Ovary (tissue), 9 donors: ENCODE results near the gene EWSR1. TPM values are rescaled to one million over a fixed set of nuclear protein-coding genes. Genes with fewer than 3 reads are reported as not detected.

ENCODE experiments used
- DNase-seq, 5 donors: peaks; one replicate each; pipeline ENCODE4 v3.0.0-alpha.2; 2019 to 2020
- H3K27ac ChIP-seq, 2 donors: fragments of 200-600 bp; one replicate each; pipeline versions ENCODE4 v1.5.1 to v1.8.0; 2019 to 2022
- H3K27me3 ChIP-seq: fragments of 200-600 bp; one replicate; pipeline ENCODE4 v1.8.0; 2022
- H3K36me3 ChIP-seq: fragments of 200-600 bp; sonication (generic); one replicate; pipeline ENCODE4 v1.5.1; 2019
- H3K4me1 ChIP-seq: one replicate; pipeline ENCODE4 v1.8.1; 2013; ENCODE audit warnings: mild to moderate bottlenecking, moderate library complexity; ENCODE audit not compliant: insufficient read depth
- H3K4me3 ChIP-seq: fragments of 200-600 bp; sonication (generic); one replicate; pipeline ENCODE4 v1.5.1; 2017
- H3K9me3 ChIP-seq, 2 donors: fragments of 200-600 bp in 1 of 2; sonication (generic) in 1 of 2; one replicate each; pipeline versions ENCODE4 v1.5.1 to v1.8.1; 2013 to 2019; ENCODE audit warnings: mild to moderate bottlenecking in 1 of 2, moderate library complexity in 1 of 2
- CTCF ChIP-seq, 3 donors: fragments of 450-650 bp in 2 of 3; fragments of 200-600 bp in 1 of 3; IDR thresholded peaks; one replicate each; pipeline versions ENCODE4 v1.5.1 to v1.8.0; 2016 to 2022; ENCODE audit warnings: antibody characterized with exemption in 3 of 3, mild to moderate bottlenecking in 1 of 3
- EP300 ChIP-seq: sonication (generic); formaldehyde crosslinking; IDR thresholded peaks from one replicate; pipeline ENCODE4 v1.6.1; 2017; ENCODE audit warnings: antibody characterized with exemption
- POLR2A ChIP-seq: fragments of 450-650 bp; IDR thresholded peaks from one replicate; pipeline ENCODE4 v1.6.1; 2017; ENCODE audit warnings: antibody characterized with exemption, mild to moderate bottlenecking, moderate library complexity
- WGBS, 3 donors: extraction: QIAGEN DNeasy Blood & Tissue Kit in 1 of 3; methylation state at CpG; one replicate each; pipeline versions ENCODE4 v1.1.5 to v1.1.7; 2013 to 2017; 5-methylcytosine and 5-hydroxymethylcytosine counted together
- intact Hi-C, 4 donors: fragments of 100-400 bp; cut with DNase I; formaldehyde crosslinking; loops; one replicate each; pipeline versions ENCODE4 v1.11.0 to v1.15.1; 2022 to 2023
- polyA plus RNA-seq, 2 donors: library from polyadenylated mRNA; stranded (reverse); fragments of 200-250 nt in 1 of 2; fragments of 350-450 nt in 1 of 2; fragmentation: Illumina TruSeq in 1 of 2; extraction: RNeasy Lipid Tissue Mini Kit (QIAGEN cat#74804) in 1 of 2; gene quantifications; one replicate each; pipeline ENCODE4 v1.2.3, GENCODE V29; 2013 to 2014
- total RNA-seq, 7 donors: library from RNA; depleted of rRNA in 2 of 7; stranded (reverse); fragments of >200 nt in 2 of 7; fragmentation: NEBNext Ultra II Directional in 3 of 7; extraction: Animal tissue kit (Norgen Biotek cat#: 25700) in 3 of 7; gene quantifications; one replicate each; pipeline versions ENCODE4 v1.1.0 to v1.2.4, GENCODE V29; 2016 to 2023
- donor health status: DM: no; HTN: no; CAD: no; lungs with moderate emphysema.
- donor health status: DM: no; HTN: no; CAD: no.
- donor health status: Bipolar disorder and iron deficiency.
- donor health status: DM: yes; HTN: yes; CAD: no.
- donor health status: DM: no; HTN: no; CAD: no.
- donor health status: DM: yes; HTN: yes; CAD: no.

Gene EWSR1
- total and polyA plus RNA-seq, 9 donors, result 127 to 191 (median 170) TPM

GRCh38 chr22:29258407-29259252 lies 9.4 kb upstream of the EWSR1 start:
- DNase-seq, result peak in 1 of 5 donors; percentile 12
- intact Hi-C loops, result no loop called here
- TF ChIP-seq EP300, result no peak
- TF ChIP-seq POLR2A, result no peak
- WGBS, 3 donors, result 87 to 90% (median 90%) methylated on average over 17 of the region's 17 CpGs
- H3K36me3 ChIP-seq, result no peaks in the 10 kb centered on the region
- H3K27ac ChIP-seq, result no peak overlapping the region
- H3K27me3 ChIP-seq, result no peaks in the 10 kb centered on the region
- H3K9me3 ChIP-seq, result no peaks in the 10 kb centered on the region
- H3K4me1 ChIP-seq, result no peaks in the 10 kb centered on the region
- H3K4me3 ChIP-seq, result no peak overlapping the region

GRCh38 chr22:29259253-29259899 lies 8.7 kb upstream of the EWSR1 start:
- TF ChIP-seq POLR2A, result no peak
- TF ChIP-seq EP300, result no peak
- Histone ChIP-seq H3K4me3 (no peak overlapping the region), H3K27me3 (no peaks in the 10 kb centered on the region), H3K4me1 (no peaks in the 10 kb centered on the region), H3K36me3 (no peaks in the 10 kb centered on the region), H3K27ac (no peak overlapping the region), H3K9me3 (no peaks in the 10 kb centered on the region)
- intact Hi-C loops, result no loop called here
- no peak for DNase-seq
- 65 to 76% (median 74%) methylated on average over 11 of the region's 11 CpGs for WGBS, 3 donors

GRCh38 chr22:29260031-29260560 lies 8.0 kb upstream of the EWSR1 start:
- H3K27ac ChIP-seq, result no peak overlapping the region

GRCh38 chr22:29260601-29261315 lies 7.3 kb upstream of the EWSR1 start:
- intact Hi-C loops, result no loop called here
- H3K9me3 ChIP-seq, result no peaks in the 10 kb centered on the region
- peak in 1 of 5 donors; percentile 61 for DNase-seq
- WGBS, 3 donors, result 59 to 69% (median 69%) methylated on average over 17 of the region's 17 CpGs
- no peaks in the 10 kb centered on the region for H3K36me3 ChIP-seq
- no peak overlapping the region for H3K27ac ChIP-seq
- H3K4me3 ChIP-seq, result no peak overlapping the region
- H3K4me1 ChIP-seq, result no peaks in the 10 kb centered on the region
- H3K27me3 ChIP-seq, result no peaks in the 10 kb centered on the region
- TF ChIP-seq CTCF (IDR thresholded peaks at IDR 0.05), result no peak
- TF ChIP-seq EP300, result no peak
- no peak for TF ChIP-seq POLR2A

More at GRCh38 chr22:29260031-29260560, 8.0 kb upstream of the EWSR1 start:
- H3K4me3 ChIP-seq, result no peak overlapping the region
- H3K36me3 ChIP-seq, result no peaks in the 10 kb centered on the region
- H3K27me3 ChIP-seq, result no peaks in the 10 kb centered on the region
- TF ChIP-seq CTCF (IDR thresholded peaks at IDR 0.05) (no peak), EP300 (no peak), POLR2A (no peak)
- no peaks in the 10 kb centered on the region for H3K9me3 ChIP-seq
- 75 to 78% (median 77%) methylated on average over 6 to 13 of the region's 13 CpGs for WGBS, 3 donors
- H3K4me1 ChIP-seq, result no peaks in the 10 kb centered on the region
- peak in 1 of 5 donors; percentile 17 for DNase-seq
- intact Hi-C loops, result no loop called here

GRCh38 chr22:29263791-29264276 lies 4.2 kb upstream of the EWSR1 start:
- H3K27me3 ChIP-seq, result no peaks in the 10 kb centered on the region
- H3K36me3 ChIP-seq, result no peaks in the 10 kb centered on the region
- WGBS, 3 donors, result 72 to 89% (median 82%) methylated on average over 11 to 14 of the region's 14 CpGs
- peak in 1 of 5 donors; percentile 16 for DNase-seq
- no peak overlapping the region for H3K4me3 ChIP-seq
- intact Hi-C loops, result no loop called here
- H3K4me1 ChIP-seq, result peaks cover 7% of the 10 kb centered on the region
- no peak overlapping the region for H3K27ac ChIP-seq
- TF ChIP-seq EP300, result no peak
- no peak for TF ChIP-seq POLR2A
- no peak for TF ChIP-seq CTCF (IDR thresholded peaks at IDR 0.05)
- no peaks in the 10 kb centered on the region for H3K9me3 ChIP-seq
